Body of pancreas (tissue), 4 donors: ENCODE data around the gene CRACR2A. TPM values are rescaled to one million over a fixed set of nuclear protein-coding genes. Genes with fewer than 3 reads are reported as not detected.

Experiments used
- ATAC-seq: fragments of 150-250 bp; one replicate; pipeline ENCODE4 v1.9.1; 2016
- DNase-seq, 4 donors: peaks; one replicate each; pipeline ENCODE4 v3.0.0-alpha.2; 2019
- H3K27ac ChIP-seq, 4 donors: fragments of 200-600 bp; sonication (generic); 1 replicate in 3 of 4; 2 replicates in 1 of 4; pipeline versions ENCODE4 v1.5.1 to v1.6.1; 2016 to 2019; ENCODE audit warnings: mild to moderate bottlenecking in 1 of 4, mixed read lengths in 1 of 4, moderate library complexity in 1 of 4
- H3K27me3 ChIP-seq, 2 donors: fragments of 200-600 bp; sonication (generic); one replicate each; pipeline ENCODE4 v1.6.0; 2016; ENCODE audit warnings: mild to moderate bottlenecking in 1 of 2
- H3K36me3 ChIP-seq, 2 donors: fragments of 200-600 bp; sonication (generic); replicated peaks in 1 of 2; 2 replicates each; pipeline ENCODE4 v1.5.1; 2016; ENCODE audit warnings: low read depth in 2 of 2; ENCODE audit not compliant: insufficient read depth in 1 of 2
- H3K4me1 ChIP-seq: fragments of 200-600 bp; sonication (generic); one replicate; pipeline ENCODE4 v1.6.0; 2016
- H3K4me3 ChIP-seq, 2 donors: fragments of 200-600 bp; sonication (generic); 1 replicate in 1 of 2; 2 replicates in 1 of 2; pipeline ENCODE4 v1.5.1; 2016 to 2019
- H3K9me3 ChIP-seq, 3 donors: fragments of 200-600 bp; sonication (generic); 1 replicate in 2 of 3; 2 replicates in 1 of 3; pipeline ENCODE4 v1.5.1; 2016
- CTCF ChIP-seq, 7 experiments: fragments of 450-650 bp in 4 of 7; fragments of 200-600 bp in 3 of 7; sonication (generic) in 3 of 7; IDR thresholded peaks; one replicate each; pipeline ENCODE4 v1.5.1; 2016 to 2019; ENCODE audit warnings: antibody characterized with exemption in 7 of 7
- POLR2A ChIP-seq, 3 donors: fragments of 450-650 bp; IDR thresholded peaks; one replicate each; pipeline ENCODE4 v1.6.1; 2016; ENCODE audit warnings: antibody characterized with exemption in 3 of 3, mild to moderate bottlenecking in 2 of 3
- WGBS, 2 donors: methylation state at CpG; one replicate each; pipeline ENCODE4 v1.1.5; 2017; 5-methylcytosine and 5-hydroxymethylcytosine counted together
- intact Hi-C: fragments of 100-400 bp; cut with DNase I; formaldehyde crosslinking; loops from one replicate; pipeline ENCODE4 v1.15.1; 2023
- total RNA-seq, 2 donors: library from RNA; depleted of rRNA; stranded (reverse); fragments of >200 nt; gene quantifications; one replicate each; pipeline ENCODE4 v1.1.0, GENCODE V29; 2016

Gene CRACR2A
- total RNA-seq, 2 donors from 2014 or later: 7.0 to 13.8 TPM

- DNase-seq (no peak), ATAC-seq (no peak)
- WGBS, 2 donors: 91 to 100% methylated on average over 1 of the region's 1 CpG
- H3K4me3 ChIP-seq: no peak overlapping the region
- intact Hi-C loops: no loop called here
- H3K9me3 ChIP-seq: no peaks in the 10 kb centered on the region
- no peaks in the 10 kb centered on the region for H3K27me3 ChIP-seq
- H3K4me1 ChIP-seq: no peaks in the 10 kb centered on the region
- no peak overlapping the region for H3K27ac ChIP-seq
- no peak for TF ChIP-seq POLR2A (IDR thresholded peaks at IDR 0.05)
- no peaks in the 10 kb centered on the region for H3K36me3 ChIP-seq
Observed at GRCh38 chr12:3632256-3632655, 120.7 kb downstream of the CRACR2A start.

DNA sequence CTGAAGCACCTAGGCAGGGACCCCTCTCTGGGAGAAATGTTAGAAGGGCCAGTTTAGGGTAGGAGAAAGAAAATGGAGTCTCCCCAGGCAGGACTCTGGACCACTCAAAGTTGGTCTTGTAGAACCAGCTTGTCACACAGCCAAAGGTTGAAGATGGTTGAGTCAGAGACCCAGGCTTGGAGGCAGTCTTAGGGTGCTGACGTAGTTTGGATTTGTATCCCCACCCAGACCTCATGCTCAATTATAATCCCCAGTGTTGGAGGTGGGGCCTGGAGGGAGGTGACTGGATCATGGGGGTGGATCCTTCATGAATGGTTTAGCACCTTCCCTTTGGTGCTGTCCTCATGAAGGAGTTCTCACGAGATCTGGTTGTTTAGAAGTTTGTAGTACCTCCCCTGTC is 121.2 kb downstream of the CRACR2A start:
- 76% methylated on average over 2 of the region's 2 CpGs for WGBS, 2 donors
- intact Hi-C loops: no loop called here
- no peaks in the 10 kb centered on the region for H3K36me3 ChIP-seq
- no peak for DNase-seq
- no peak for TF ChIP-seq CTCF (IDR thresholded peaks at IDR 0.05)
- no peak for TF ChIP-seq POLR2A (IDR thresholded peaks at IDR 0.05)
- H3K4me3 ChIP-seq: no peak overlapping the region
- no peak for ATAC-seq
- no peaks in the 10 kb centered on the region for H3K9me3 ChIP-seq
- no peak overlapping the region for H3K27ac ChIP-seq
- no peaks in the 10 kb centered on the region for H3K27me3 ChIP-seq
- H3K4me1 ChIP-seq: no peaks in the 10 kb centered on the region

DNA sequence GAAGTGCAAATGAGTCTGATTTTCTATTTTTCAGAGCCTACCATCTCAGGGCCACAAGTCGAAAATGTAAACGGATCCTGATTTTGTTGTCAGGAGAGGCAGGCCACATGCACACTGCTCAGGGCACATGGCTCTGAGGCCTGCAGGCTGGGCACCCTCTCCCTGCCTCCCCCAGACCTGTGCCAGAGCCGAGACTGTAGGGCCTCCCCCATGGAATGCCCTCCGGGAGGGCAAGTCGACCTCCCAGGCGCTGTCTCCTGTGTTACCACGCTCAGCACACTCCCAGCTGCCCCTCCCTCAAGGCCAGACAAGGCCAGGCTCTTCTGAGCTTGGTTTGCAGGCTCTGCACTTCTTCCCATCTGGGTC is 121.7 kb downstream of the CRACR2A start:
- H3K9me3 ChIP-seq: no peaks in the 10 kb centered on the region
- 80 to 88% methylated on average over 7 of the region's 7 CpGs for WGBS, 2 donors
- peaks cover 0 to 1% of the 10 kb centered on the region in 2 donors for H3K36me3 ChIP-seq
- H3K27ac ChIP-seq: no peak overlapping the region
- TF ChIP-seq CTCF (IDR thresholded peaks at IDR 0.05) (no peak), POLR2A (IDR thresholded peaks at IDR 0.05) (no peak)
- ATAC-seq: no peak
- no peaks in the 10 kb centered on the region for H3K27me3 ChIP-seq
- no peak for DNase-seq
- intact Hi-C loops: no loop called here
- no peak overlapping the region for H3K4me3 ChIP-seq
- H3K4me1 ChIP-seq: no peaks in the 10 kb centered on the region

DNA sequence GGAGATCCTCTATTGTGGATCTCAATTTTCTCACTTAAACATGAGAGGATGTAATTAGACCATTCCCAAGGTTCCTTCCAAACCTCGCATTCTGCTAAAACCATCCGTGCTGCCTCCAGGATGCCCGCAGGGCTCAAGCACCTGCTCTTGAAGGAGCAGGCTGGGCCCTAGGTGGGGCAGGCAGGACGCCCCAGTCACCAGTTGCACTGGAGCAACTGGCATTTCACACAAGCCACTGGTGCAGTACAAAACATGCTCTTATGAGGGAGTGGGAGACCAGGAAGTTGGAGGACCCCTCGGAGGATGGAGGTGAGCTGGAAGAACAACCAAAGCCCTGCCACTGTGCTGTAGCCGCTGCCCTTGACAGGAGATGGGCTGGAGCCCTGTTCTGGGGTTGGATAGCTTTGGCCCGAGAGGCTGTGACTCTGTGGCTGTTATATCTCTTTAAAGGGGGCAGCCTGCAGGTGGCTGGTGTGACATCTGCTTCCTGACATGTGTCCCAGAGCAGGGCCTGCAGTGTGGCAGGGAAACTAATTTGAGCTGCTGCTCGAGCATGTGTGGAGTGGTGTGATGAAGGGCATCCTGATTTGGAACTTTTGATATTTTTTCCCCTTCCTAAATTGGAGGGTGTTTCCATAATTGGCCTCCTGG is 122.2 kb downstream of the CRACR2A start:
- no peak overlapping the region for H3K27ac ChIP-seq
- 77 to 88% methylated on average over 7 to 8 of the region's 8 CpGs for WGBS, 2 donors
- H3K36me3 ChIP-seq: peaks cover 0 to 2% of the 10 kb centered on the region in 2 donors
- intact Hi-C loops: no loop called here
- no peak for ATAC-seq
- no peak overlapping the region for H3K4me3 ChIP-seq
- H3K4me1 ChIP-seq: no peaks in the 10 kb centered on the region
- TF ChIP-seq CTCF (IDR thresholded peaks at IDR 0.05) (no peak), POLR2A (IDR thresholded peaks at IDR 0.05) (no peak)
- no peak for DNase-seq
- no peaks in the 10 kb centered on the region for H3K27me3 ChIP-seq
- H3K9me3 ChIP-seq: no peaks in the 10 kb centered on the region

DNA sequence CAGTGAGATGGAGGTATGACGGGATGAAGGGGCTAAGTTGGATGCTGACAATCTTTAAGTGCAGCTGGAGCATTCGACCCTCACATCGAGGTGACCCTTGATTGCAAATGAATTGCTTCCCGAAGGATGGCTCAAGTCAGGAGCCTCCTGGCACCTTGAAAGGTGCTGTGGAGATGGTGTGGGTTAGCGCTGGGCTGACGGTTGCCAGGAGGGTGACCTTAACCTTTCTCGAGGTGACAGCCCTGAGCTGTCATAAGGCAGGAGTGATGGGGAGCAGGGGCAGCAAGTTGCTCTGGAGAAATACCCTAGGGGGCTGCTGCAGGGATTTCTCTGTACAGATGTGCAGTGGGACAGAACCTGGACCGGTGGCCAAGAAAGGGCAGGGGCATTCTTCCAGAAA is 122.8 kb downstream of the CRACR2A start:
- H3K27me3 ChIP-seq: no peaks in the 10 kb centered on the region
- WGBS, 2 donors: 76 to 80% methylated on average over 8 of the region's 8 CpGs
- TF ChIP-seq POLR2A (IDR thresholded peaks at IDR 0.05) (no peak), CTCF (IDR thresholded peaks at IDR 0.05) (no peak)
- no peak overlapping the region for H3K27ac ChIP-seq
- H3K4me3 ChIP-seq: no peak overlapping the region
- peaks cover 0 to 2% of the 10 kb centered on the region in 2 donors for H3K36me3 ChIP-seq
- H3K4me1 ChIP-seq: no peaks in the 10 kb centered on the region
- ATAC-seq (no peak), DNase-seq (no peak)
- intact Hi-C loops: no loop called here
- no peaks in the 10 kb centered on the region for H3K9me3 ChIP-seq
